SH-SY5Y (cell line): ENCODE measurements around the gene TBXAS1.

Source experiments
- GATA2 ChIP-seq: IDR thresholded peaks from 2 replicates; pipeline ENCODE4 v1.6.1; 2011; ENCODE audit warnings: mild to moderate bottlenecking, low read depth, low read length
- GATA3 ChIP-seq: IDR thresholded peaks from 2 replicates; pipeline ENCODE4 v1.6.1; 2011; ENCODE audit warnings: low read depth, mild to moderate bottlenecking, low read length, moderate library complexity

DNA sequence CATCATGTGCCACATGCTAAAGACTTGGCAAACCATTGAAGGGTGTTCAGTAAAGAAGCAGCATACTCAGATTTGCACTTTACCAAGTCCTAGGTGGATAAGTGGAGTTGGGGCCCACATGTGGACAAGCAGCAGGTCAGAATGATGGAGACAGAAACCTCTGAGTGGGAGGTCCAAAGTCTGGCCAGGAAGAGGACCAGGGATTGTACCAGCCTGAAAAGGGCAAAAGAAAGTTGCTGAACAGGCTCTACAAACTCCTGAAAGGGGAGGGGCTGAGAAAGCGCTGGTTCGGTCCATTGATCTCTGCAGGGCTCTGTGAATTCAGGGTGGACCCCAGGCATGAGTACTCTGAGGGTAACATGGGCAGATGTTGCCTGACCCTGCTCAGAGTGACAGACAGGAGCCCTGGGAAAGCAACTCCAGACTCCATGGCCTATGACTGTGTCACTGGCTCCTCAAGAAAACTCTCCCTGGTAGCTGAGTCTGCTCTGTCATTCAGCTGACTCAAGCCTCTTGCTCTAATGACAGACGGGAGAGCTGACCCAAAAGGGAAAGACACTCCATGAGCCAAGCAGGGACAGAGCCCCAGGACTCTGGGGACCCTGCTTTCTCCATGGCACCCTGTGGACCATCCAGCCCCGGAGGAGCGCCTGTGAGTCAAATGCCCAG lies 68.5 kb downstream of the TBXAS1 start:
- TF ChIP-seq GATA2 (no peak), GATA3 (no peak)
